C4-2B (cell line): ENCODE data around the gene TLCD3A.

Source experiments
- CTCF ChIP-seq: fragments of 450-650 bp; conservative IDR thresholded peaks from 2 replicates; pipeline ENCODE4 v1.5.1; 2017; ENCODE audit warnings: mild to moderate bottlenecking
- ZFX ChIP-seq: fragments of 450-650 bp; IDR thresholded peaks from 2 replicates; pipeline ENCODE4 v1.6.1; 2017

DNA sequence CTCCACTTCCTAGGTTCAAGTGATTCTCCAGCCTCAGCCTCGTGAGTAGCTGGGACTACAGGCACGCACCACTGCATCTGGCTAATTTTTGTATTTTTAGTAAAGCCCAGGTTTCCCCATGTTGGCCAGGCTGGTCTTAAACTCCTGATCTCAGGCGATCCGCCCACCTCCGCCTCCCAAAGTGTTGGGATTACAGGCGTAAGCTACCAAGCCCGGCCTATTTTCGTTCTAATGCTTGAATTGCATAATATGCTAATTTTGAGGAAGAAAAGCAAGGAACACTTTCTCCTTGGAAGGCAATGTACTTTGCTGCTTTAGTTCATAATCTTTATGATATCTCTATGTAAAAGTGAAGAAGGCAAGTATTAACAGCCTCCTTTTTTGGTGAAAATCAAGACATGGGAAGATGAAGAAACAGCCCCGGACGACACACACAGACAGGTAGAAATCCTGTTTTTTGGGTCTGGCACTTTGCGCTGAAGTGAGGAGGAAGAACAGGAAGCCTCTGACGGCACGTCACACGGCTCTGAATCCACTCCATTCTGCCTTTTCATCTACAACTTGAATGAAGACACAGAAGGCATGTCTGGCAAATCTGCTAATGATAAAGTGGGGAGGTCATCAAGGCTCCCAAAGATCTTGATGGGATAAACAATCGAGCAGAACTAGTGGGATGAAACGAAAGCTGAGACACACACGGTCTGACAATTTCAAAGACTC is 42.7 kb upstream of the TLCD3A start:
- TF ChIP-seq CTCF (no peak), ZFX (no peak)
